ENCODE measurements around the gene S100A16.

Gene S100A16

DNA sequence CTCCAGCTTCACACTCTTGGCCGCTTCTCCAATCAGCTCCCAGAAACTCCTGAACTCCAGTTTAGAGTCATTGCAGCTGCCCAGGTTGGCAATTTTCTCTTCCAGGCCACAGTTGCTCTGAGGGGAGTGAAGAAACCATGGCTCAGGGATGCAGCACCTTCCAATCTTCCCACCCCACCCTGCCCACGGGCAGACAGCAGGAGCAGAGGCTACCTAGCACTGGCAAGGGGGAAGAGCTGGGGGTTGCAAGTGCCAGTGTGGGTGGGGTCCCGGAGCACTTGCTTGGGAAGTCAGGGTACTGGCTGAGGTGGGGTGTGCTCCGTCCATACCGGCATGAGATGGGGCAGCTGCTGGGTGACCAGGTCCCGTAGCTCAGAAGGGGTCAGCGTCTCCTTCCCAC is 2.0 kb upstream of the S100A16 start:
- Histone ChIP-seq H3K4me1 (ENCODE audit: insufficient read depth, low read length, poor library complexity, severe bottlenecking) (peaks cover 4% of the 10 kb centered on the region), H3K36me3 (ENCODE audit: insufficient read depth, low read length) (no peaks in the 10 kb centered on the region), H3F3A (ENCODE audit: low read depth) (no peaks in the 10 kb centered on the region), H3K4me2 (ENCODE audit: low read depth, low read length, poor library complexity, severe bottlenecking) (no peak overlapping the region), H3K9ac (ENCODE audit: low read depth, low read length, poor library complexity, severe bottlenecking) (no peak overlapping the region), H3K79me2 (ENCODE audit: insufficient read depth, low read length) (no peaks in the 10 kb centered on the region), H3K9me2 (replicated peaks; ENCODE audit: low read depth, low read length) (no peaks in the 10 kb centered on the region), H3K4me3 (ENCODE audit: low read length, poor library complexity, severe bottlenecking) (no peak overlapping the region), H3K9me3 (ENCODE audit: insufficient read depth, low read depth, low read length) (no peaks in the 10 kb centered on the region), H3K27me3 (ENCODE audit: insufficient read depth, low read length, poor library complexity, severe bottlenecking) (no peaks in the 10 kb centered on the region), H2AFZ (ENCODE audit: low read length) (no peak overlapping the region), H4K20me1 (ENCODE audit: insufficient read depth, low read length, poor library complexity, severe bottlenecking) (no peaks in the 10 kb centered on the region)
- TF ChIP-seq CTCF (conservative IDR thresholded peaks at IDR 0.05; ENCODE audit: low read length) (no peak), EZH2phosphoT487 (IDR thresholded peaks at IDR 0.05; ENCODE audit: borderline replicate concordance) (no peak)

- Histone ChIP-seq H3K36me3 (ENCODE audit: insufficient read depth, low read length) (no peaks in the 10 kb centered on the region), H3K4me3 (ENCODE audit: low read length, poor library complexity, severe bottlenecking) (no peak overlapping the region)
Measured at GRCh38 chr1:153614189-153614900, 1.4 kb upstream of the S100A16 start.

GRCh38 chr1:153613406-153613805 is 469 bp upstream of the S100A16 start:
- Histone ChIP-seq H3K4me1 (ENCODE audit: insufficient read depth, low read length, poor library complexity, severe bottlenecking) (peaks cover 4% of the 10 kb centered on the region), H3K9ac (ENCODE audit: low read depth, low read length, poor library complexity, severe bottlenecking) (no peak overlapping the region), H2AFZ (ENCODE audit: low read length) (no peak overlapping the region), H3K36me3 (ENCODE audit: insufficient read depth, low read length) (no peaks in the 10 kb centered on the region), H3K9me3 (ENCODE audit: insufficient read depth, low read depth, low read length) (no peaks in the 10 kb centered on the region), H3K79me2 (ENCODE audit: insufficient read depth, low read length) (no peaks in the 10 kb centered on the region), H3K4me3 (ENCODE audit: low read length, poor library complexity, severe bottlenecking) (no peak overlapping the region), H3K9me2 (replicated peaks; ENCODE audit: low read depth, low read length) (no peaks in the 10 kb centered on the region), H3F3A (ENCODE audit: low read depth) (no peaks in the 10 kb centered on the region), H3K4me2 (ENCODE audit: low read depth, low read length, poor library complexity, severe bottlenecking) (no peak overlapping the region), H4K20me1 (ENCODE audit: insufficient read depth, low read length, poor library complexity, severe bottlenecking) (no peaks in the 10 kb centered on the region), H3K27me3 (ENCODE audit: insufficient read depth, low read length, poor library complexity, severe bottlenecking) (no peaks in the 10 kb centered on the region)
- TF ChIP-seq EZH2phosphoT487 (IDR thresholded peaks at IDR 0.05; ENCODE audit: borderline replicate concordance) (no peak), CTCF (conservative IDR thresholded peaks at IDR 0.05; ENCODE audit: low read length) (no peak)

More at GRCh38 chr1:153614189-153614900, 1.4 kb upstream of the S100A16 start:
- Histone ChIP-seq H3F3A (ENCODE audit: low read depth) (no peaks in the 10 kb centered on the region), H4K20me1 (ENCODE audit: insufficient read depth, low read length, poor library complexity, severe bottlenecking) (no peaks in the 10 kb centered on the region), H3K9me3 (ENCODE audit: insufficient read depth, low read depth, low read length) (no peaks in the 10 kb centered on the region), H3K4me1 (ENCODE audit: insufficient read depth, low read length, poor library complexity, severe bottlenecking) (peaks cover 4% of the 10 kb centered on the region), H2AFZ (ENCODE audit: low read length) (no peak overlapping the region), H3K4me2 (ENCODE audit: low read depth, low read length, poor library complexity, severe bottlenecking) (no peak overlapping the region), H3K9me2 (replicated peaks; ENCODE audit: low read depth, low read length) (no peaks in the 10 kb centered on the region), H3K79me2 (ENCODE audit: insufficient read depth, low read length) (no peaks in the 10 kb centered on the region), H3K9ac (ENCODE audit: low read depth, low read length, poor library complexity, severe bottlenecking) (no peak overlapping the region), H3K27me3 (ENCODE audit: insufficient read depth, low read length, poor library complexity, severe bottlenecking) (no peaks in the 10 kb centered on the region)
- TF ChIP-seq CTCF (conservative IDR thresholded peaks at IDR 0.05; ENCODE audit: low read length) (no peak), EZH2phosphoT487 (IDR thresholded peaks at IDR 0.05; ENCODE audit: borderline replicate concordance) (no peak)
